Cardiac muscle cell (in vitro differentiated cells and primary cell): Measurements from ENCODE around the gene HEPACAM2. TPM values are rescaled to one million over a fixed set of nuclear protein-coding genes. Genes with fewer than 3 reads are reported as not detected.

Source experiments
- DNase-seq, 2 donors: peaks; one replicate each; pipeline versions ENCODE4 v3.0.0 to v3.0.0-alpha.2; 2010 to 2017; ENCODE audit warnings: low read depth in 1 of 2, low spot score in 1 of 2
- H3K27ac ChIP-seq: fragments of 200-600 bp; sonication (generic); 2 replicates; pipeline ENCODE4 v1.5.1; 2016
- H3K27me3 ChIP-seq: fragments of 200-600 bp; sonication (generic); 2 replicates; pipeline ENCODE4 v1.6.0; 2016; ENCODE audit warnings: control low read depth
- H3K36me3 ChIP-seq: fragments of 200-600 bp; sonication (generic); 2 replicates; pipeline ENCODE4 v1.5.1; 2016; ENCODE audit warnings: control low read depth
- H3K4me1 ChIP-seq: fragments of 200-600 bp; sonication (generic); 2 replicates; pipeline ENCODE4 v1.8.1; 2017; ENCODE audit warnings: low read depth, mild to moderate bottlenecking, mixed run types
- H3K4me3 ChIP-seq: fragments of 200-600 bp; sonication (generic); 2 replicates; pipeline ENCODE4 v1.5.1; 2016; ENCODE audit warnings: mild to moderate bottlenecking
- H3K9me3 ChIP-seq: fragments of 200-600 bp; sonication (generic); 2 replicates; pipeline ENCODE4 v1.5.1; 2017; ENCODE audit warnings: low read depth, mild to moderate bottlenecking, control low read depth
- CTCF ChIP-seq: IDR thresholded peaks from 2 replicates; pipeline ENCODE4 v1.5.1; 2012; ENCODE audit warnings: low read depth, mild to moderate bottlenecking, low read length
- polyA plus RNA-seq: library from polyadenylated mRNA; unstranded; fragments of >200 nt; fragmentation: Nextera tagmentation; extraction: Ambion mirVana; gene quantifications from 2 replicates; pipeline ENCODE4 v1.2.1, GENCODE V29; 2016
- total RNA-seq: library from RNA; depleted of rRNA; stranded (reverse); fragments of >200 nt; gene quantifications from 2 replicates; pipeline ENCODE4 v1.2.3, GENCODE V29; 2016

The HEPACAM2 gene
- total RNA-seq: not detected in 2 replicates
- not detected in 2 replicates for polyA plus RNA-seq

- no peak within 1 kb of the TSS for H3K4me3 ChIP-seq
- no peak for TF ChIP-seq CTCF
- H3K27me3 ChIP-seq: peaks cover 3% of the 10 kb centered on the region
- no peak within 1 kb of the TSS for H3K27ac ChIP-seq
- H3K36me3 ChIP-seq: no peaks in the 10 kb centered on the region
- H3K4me1 ChIP-seq: no peaks in the 10 kb centered on the region
- H3K9me3 ChIP-seq: no peaks in the 10 kb centered on the region
- DNase-seq: no peak
Observed at GRCh38 chr7:93226310-93226709, at the start of gene HEPACAM2. Gene HEPACAM2, minus strand, starts transcription at chr7:93226469.

GRCh38 chr7:93265220-93265619, 39.0 kb upstream of the HEPACAM2 start:
- H3K27ac ChIP-seq: no peak overlapping the region
- H3K4me3 ChIP-seq: no peak overlapping the region
- H3K9me3 ChIP-seq: no peaks in the 10 kb centered on the region
- H3K4me1 ChIP-seq: no peaks in the 10 kb centered on the region
- H3K36me3 ChIP-seq: no peaks in the 10 kb centered on the region
- no peak for DNase-seq
- no peak for TF ChIP-seq CTCF
- no peaks in the 10 kb centered on the region for H3K27me3 ChIP-seq

- no peak overlapping the region for H3K27ac ChIP-seq
- H3K9me3 ChIP-seq: no peaks in the 10 kb centered on the region
- DNase-seq: no peak
- H3K36me3 ChIP-seq: no peaks in the 10 kb centered on the region
- H3K4me3 ChIP-seq: no peak overlapping the region
- TF ChIP-seq CTCF: no peak
- no peaks in the 10 kb centered on the region for H3K4me1 ChIP-seq
- H3K27me3 ChIP-seq: no peaks in the 10 kb centered on the region
Observed at GRCh38 chr7:93262535-93262934, 36.3 kb upstream of the HEPACAM2 start.

GRCh38 chr7:93258661-93259060, 32.4 kb upstream of the HEPACAM2 start:
- H3K27me3 ChIP-seq: no peaks in the 10 kb centered on the region
- no peaks in the 10 kb centered on the region for H3K36me3 ChIP-seq
- no peaks in the 10 kb centered on the region for H3K9me3 ChIP-seq
- no peak for TF ChIP-seq CTCF
- no peak for DNase-seq
- H3K4me1 ChIP-seq: no peaks in the 10 kb centered on the region
- no peak overlapping the region for H3K27ac ChIP-seq
- no peak overlapping the region for H3K4me3 ChIP-seq

GRCh38 chr7:93249491-93250148, 23.4 kb upstream of the HEPACAM2 start:
- H3K9me3 ChIP-seq: no peaks in the 10 kb centered on the region
- no peak overlapping the region for H3K4me3 ChIP-seq
- peak; percentile 73 to 81 for DNase-seq
- TF ChIP-seq CTCF: no peak
- no peaks in the 10 kb centered on the region for H3K27me3 ChIP-seq
- no peaks in the 10 kb centered on the region for H3K4me1 ChIP-seq
- H3K36me3 ChIP-seq: no peaks in the 10 kb centered on the region
- no peak overlapping the region for H3K27ac ChIP-seq
